GM19328 (cell line): ENCODE data around the gene QKI.
"Not testable (repeated sequence)": the region's sequence is repeated elsewhere in the genome, so short reads cannot be mapped to it uniquely, and the experiment has no call there.

ENCODE experiments used
- ATAC-seq: cut with Tn5 transposase; IDR thresholded peaks from one replicate; pipeline ENCODE4 v1.9.1; 2021; ENCODE audit warnings: mild to moderate bottlenecking, moderate library complexity; ENCODE audit not compliant: unreplicated experiment

The QKI gene

DNA sequence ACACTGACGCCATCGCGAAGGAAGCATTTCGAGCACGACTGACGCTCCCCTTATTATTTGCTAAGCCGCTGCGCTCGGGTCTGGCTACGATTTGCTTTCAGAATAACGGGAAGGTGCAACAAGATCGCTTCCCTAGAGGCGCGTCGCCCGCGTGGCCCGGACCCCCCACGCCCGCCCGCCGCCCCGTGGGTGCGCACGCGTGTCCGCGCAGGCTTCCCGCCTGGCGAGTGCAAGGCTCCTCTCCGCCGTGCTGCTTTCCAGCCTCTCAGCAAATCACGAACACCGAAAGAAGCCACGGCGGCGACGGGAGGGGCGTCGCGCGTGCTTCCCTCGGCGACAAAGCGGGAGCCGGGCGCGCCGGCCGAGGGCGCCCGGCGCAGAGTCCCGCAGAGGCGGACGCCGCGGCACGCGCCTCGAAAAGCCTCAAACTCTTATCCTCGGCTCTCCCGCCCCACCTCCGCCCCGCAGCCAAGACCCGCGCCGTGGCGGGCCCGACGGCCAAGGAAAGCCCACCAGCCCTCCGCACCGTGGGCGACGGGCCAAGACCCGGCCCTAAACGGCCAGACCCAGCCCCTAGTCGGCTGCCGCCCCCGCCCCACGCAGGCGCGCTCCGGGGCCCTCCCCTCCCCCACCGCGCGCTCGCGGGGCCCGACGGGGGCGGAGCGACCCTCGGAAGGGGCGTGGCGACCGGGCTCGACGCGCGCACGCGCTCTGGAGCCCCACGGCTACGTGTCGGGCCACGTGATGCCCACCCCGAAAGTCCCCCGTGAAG, 987 bp upstream of the QKI start:
- peak; percentile 42 for ATAC-seq

DNA sequence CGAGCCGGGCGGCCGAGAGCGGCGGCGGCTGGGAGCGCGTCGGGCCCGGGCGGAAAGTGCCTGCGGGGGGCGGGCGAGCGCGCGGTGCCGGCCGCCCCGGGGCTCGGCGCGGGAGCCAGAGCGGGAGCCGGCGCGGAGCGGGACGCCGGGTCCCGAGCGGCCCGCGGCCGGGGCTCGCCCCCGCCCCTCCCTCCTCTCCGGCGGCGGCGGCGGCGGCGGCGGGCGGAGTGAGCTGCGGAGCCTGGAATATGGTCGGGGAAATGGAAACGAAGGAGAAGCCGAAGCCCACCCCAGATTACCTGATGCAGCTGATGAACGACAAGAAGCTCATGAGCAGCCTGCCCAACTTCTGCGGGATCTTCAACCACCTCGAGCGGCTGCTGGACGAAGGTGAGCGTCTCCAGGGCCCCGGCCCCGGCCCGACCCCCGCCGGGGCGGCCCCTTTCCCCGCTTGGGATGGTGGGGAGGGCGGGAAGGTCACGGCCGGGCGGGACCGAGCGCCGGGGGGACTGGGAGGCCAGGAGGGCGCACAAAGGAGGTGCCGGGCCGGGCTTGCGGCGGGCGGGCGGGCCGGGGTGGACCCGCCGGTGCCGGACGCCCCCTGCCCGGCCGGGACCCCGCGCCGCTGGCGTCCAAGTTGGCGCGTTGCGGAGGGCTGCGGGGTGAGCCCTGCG, 565 bp downstream of the QKI start:
- peak; percentile 0 for ATAC-seq

DNA sequence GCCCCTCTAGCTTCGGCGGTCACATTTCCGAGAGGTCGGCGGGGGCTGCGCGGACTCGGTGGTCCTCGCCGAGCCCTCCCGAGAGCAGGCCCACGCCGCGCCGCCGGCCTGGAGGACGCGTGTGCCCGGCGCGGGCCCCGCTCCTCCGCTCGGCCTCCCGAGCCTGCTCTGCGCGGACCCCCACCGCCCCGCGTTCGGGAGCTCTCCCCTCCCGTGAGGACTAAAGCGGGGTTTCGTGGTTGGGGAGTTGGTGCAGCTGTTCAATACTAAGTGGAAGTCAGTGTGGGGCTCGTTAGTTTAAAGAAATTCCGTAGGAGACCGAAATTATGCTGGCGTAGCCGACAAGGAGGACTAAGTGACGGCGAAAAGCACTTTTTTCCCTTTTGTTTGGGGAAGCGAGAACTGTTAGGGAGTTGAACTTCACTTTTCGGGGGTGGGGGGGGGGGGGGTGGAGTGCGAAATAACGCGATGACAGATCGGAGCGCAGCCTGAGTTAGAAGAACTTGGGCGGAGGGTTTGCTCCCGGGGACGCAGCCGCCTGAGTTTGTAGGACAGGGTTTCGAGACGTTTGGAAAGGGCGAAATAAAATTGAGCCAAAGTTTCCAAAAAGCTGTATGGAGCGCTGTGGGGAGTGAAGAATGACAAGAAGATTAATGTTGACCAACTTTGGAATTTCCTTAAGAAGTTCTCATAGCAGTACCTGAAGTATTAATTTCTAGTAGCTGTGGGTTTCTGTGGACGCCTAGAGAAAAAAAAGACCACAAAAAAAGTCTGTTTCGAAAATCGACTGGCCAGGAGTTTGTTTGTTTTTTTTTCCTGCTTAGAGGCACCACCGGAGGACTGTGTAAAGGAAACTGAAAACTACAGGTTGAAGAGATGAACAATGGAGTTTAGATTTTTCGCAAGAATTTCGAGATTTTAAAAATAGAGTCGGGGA, 1.4 kb downstream of the QKI start:
- ATAC-seq: no peak

DNA sequence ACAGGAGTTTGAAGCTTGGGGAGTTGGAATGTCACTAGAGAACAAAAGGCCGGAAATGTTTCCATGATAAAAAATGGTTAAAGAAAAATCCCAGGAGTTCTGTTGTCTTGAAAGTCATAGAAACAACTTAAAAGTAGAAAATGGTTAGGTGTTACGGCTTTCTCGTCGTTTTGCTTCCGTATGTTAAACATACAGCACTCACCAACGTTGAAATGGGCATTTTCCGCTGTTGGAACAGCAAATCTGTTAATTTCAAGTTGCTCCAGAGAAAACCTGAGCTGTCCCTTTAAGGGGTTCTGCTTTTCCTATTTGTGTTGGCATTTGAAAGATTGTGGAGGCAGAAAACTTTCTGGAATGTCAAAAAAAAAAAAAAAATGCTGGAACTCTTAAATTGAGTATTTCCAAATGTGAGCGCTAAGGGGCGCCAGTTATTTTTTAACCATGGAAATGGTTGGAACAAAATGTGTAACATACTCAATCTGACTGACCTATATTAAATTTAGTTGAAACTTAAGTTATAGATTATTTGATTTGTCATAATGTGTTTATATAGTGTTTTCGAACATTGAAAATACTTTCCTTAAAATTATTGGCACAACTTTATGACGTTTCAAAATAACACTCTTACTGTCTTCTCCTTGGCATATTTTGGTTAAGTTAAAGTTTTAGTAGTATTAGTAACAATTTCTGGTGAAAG, 2.2 kb downstream of the QKI start:
- no peak for ATAC-seq

DNA sequence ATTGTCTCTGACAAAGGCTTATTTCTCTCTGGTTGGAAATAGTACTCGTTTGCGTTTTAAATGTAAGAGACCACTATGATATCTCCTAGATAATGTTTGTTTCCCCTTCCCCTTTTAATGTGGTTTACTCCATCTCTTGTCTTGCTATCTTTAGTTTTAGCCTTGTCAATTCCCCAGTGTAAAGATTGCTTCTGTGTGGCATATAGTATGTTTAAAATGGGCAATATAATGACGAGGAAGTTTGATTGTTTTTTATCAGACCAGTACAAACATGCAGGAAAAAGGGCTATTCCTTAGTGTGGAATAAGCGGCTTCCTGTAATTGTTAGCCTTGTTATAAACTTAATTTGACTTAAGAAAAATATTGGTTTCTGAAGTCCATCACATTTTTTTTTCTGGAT, 3.1 kb downstream of the QKI start:
- no peak for ATAC-seq

DNA sequence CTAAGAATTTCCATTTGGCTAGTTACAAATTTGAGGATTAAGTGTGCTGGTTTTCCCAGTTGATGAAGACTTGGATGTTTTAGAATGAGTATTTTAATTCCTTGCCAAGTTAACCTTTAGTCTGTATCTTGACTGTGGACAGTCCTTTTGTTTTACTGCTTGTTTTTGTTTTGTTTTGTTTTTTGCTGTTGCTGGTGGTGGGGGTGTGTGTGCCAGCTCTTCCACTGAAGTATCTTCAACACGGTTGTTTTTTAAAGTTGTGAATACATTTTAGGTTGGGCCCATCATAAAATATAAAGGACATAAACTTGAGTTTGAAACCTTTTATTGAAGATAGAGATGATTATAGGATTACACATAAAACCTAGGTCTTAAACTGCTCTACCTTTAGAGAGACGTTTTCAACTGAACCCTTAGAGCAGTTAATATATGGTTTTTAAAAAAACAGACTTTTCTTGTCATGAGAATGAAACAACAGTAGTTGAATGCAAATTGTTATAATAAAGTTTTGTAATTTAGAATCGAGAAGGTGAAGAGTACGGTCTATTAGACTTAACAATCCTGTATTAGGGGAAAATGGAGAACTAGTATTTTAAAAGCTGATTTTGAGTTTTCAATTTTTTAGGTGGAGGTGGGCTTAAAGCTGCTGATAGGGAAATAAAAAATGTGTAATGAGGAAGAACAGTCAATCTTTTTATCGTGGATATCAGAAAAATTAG, 4.0 kb downstream of the QKI start:
- no peak for ATAC-seq

DNA sequence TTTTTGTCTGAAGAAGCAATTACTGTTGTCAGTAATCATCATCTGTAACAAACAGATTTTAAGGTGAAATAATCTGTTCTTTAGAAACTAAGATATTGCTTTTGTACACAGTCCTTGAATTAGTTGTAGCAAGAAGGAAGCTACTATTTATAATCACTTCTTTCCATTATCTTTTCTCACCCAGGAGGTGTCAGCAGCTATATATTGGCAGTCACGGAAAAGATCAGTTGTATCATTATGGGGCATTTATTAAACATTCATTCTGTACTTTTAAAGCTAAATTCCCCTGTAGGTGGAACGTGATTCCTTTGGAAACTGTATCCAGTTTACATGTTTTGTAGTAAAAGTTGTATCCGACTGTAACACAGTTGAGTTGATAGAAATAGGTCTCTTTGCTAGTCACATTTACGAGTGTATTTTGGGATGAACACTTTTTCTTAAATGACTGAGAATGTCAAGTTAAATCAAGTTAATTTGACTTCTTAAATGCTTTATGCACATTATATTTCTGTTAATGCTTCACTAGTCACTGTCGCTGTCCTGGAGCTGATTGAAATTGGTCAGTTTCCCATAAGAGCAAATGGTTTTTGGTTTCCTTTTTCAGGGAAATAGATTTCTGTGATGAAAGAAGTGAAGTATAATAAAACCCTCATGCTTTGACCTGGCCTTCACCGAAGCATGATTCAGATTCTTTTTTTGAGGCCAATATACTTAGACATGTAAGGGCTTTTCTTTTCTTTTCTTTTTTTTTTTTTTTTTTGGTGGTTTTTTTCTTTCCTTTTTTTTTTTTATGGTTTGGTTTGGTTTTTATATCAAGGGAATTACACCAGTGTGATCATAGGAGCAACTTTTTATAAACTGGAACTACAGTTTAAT, 5.1 kb downstream of the QKI start:
- no peak for ATAC-seq

DNA sequence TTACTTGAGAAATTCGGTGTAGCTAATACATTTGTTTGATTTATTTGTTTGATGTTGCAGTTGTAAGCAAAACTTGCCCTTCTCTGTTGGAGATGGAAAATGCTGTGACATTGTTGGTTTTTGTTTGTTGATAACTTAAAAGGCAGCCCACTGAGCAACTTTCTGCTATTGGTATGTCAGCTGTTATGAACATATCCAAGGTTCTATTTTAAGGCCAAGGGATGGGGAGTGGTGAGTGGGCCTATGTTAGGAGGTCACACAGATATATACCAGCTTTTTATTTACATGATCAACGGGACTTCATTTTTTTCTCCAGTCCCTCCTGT, 5.7 kb downstream of the QKI start:
- no peak for ATAC-seq

DNA sequence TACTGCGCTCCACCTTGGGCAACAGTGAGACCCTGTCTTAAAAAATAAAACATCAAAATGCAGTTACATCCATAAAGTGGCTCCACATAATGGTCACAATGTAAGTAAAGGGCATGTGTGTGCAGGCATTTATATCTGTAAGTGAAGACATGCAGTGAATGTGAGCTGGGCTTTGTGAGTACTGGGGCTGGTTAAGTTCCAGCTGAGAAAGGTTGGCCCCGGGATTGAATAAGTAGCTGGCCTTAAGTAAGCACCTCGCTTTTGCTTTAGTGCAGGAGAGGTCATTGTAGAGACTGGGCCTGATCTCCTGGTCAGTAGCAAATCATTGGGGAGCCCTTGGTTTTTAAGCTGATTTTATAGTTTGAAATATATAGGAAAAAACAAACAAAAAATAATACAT, 8.0 kb downstream of the QKI start:
- no peak for ATAC-seq

DNA sequence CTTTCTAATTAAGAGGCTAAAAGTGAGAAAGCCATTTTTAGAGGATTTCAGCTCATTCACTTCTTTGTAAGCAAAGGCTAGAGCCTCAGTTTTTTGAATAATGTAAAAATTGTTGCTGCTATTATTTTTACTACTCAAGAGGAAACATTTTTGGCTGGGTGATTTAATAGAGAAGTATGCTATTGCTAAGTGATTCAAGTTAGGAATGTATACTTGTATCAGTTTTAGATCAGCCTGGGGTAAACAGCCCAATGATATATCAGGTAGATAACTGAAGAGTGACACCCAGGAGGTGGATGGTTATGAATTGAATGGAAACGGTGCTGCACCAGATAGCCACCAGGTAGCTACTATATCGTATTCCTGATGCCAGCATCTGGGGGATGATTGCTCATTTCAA, 9.2 kb downstream of the QKI start:
- no peak for ATAC-seq

DNA sequence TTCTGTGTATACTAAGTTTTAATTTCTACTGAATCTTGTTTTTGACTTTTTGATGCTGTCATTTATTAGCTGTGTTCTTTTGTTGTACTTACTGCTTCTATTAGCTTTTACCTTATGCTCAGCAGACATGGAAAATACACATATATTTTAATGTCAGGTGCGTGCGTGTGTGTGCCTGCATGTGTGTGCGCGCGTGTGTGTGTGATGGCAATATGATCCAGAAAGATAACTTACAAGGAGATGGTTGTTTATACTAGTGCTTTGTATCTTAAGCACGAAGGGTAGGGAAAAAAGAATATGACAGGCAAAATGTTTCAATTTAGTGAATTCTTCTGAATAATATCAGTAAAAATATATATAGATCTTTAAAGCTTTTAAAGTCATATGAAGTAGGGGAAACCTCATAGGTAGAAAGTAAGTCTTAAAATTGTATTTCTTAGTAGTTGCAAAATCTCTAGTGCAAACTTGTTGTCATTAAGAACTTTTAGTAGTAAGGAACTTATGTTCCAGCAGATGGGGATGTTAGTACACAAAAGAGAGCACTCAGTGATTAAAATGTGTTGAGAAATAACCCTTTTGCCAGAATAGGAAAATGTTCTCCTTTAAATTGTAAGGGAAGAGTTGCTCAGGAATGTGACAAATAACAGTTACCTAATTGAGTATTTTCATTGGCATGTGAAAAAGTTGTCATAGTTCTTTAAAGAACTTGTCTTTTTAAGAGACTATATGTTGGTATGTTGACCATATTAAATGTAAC, 13.2 kb downstream of the QKI start:
- no peak for ATAC-seq

DNA sequence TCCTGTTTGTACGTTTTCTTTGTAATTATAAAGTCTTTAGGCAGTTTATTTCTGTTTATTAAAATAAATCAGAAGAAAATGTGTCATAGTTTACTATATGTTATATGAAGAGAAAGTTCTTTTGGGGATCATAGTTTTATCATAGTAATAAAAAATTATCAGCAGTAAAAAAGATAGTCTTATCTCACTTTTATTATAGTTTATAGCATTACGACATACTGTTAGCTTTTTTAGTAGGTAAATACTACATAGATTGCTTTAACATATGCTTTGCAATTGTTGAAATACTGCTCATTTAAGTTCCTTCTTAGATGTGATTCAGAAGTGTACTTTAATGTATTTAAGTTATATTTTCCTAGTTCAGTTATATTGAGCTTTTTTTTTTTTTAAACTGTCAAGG, 13.9 kb downstream of the QKI start:
- ATAC-seq: no peak

DNA sequence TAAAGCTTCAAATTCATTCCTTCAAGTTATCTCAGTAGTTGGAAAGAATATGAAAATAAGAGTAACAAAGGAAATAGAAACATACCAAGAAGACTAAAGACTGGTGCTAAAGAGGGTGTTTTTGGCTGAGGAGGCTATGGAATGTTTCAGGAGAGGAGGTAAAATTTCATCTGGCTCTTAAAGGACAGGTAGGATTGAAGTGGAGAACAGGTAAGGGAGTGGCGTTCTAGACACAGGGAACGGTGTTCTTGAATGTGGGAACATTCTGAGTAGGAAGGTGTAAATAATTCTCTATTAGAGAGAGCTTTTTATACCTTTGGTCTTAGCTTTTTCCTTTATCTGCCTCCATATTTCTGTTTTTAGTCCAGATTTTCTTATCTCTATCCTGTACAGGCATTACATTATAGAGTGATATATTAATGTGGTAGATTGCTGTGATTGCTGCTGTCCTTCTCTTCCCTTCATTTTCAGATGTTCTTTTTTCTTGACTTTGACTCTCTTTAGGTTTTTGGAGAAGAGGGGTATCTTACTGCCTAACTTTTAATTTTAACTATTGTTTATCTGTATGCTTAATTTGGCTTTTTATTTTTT, 15.4 kb downstream of the QKI start:
- ATAC-seq: no peak

DNA sequence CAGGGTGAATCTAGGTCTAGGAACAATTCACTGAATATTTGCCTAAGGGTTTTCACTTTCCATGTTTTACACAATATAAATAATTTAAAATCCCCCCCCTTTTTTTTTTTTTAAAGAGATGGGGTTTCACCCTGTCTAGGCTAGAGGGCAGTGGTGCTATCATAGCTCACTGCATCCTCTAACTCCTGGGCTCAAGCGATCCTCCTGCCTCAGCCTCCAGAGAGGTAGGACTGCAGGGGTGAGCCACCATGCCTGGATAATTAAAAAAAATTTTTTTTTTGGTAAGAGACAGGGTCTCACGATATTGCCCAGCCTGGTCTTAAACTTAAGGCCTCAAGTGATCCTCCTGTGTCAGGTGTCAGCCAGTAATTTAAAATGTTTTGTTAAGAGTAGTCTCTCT, 17.8 kb downstream of the QKI start:
- ATAC-seq: no peak

DNA sequence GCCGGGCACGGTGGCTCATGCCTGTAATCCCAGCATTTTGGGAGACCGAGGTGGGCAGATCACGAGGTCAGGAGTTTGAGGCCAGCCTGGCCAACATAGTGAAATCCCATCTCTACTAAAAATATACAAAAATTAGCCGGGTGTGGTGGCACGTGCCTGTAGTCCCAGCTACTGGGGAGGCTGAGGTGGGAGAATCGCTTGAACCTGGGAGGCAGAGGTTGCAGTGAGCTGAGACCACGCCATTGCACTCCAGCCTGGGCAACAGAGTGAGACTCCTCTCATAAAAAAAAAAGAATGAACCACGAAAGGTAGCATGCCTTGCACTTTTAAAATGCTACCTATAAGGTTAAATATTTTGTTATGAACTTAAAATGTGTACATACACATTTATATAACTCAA, 19.0 kb downstream of the QKI start:
- ATAC-seq: not testable (repeated sequence)

DNA sequence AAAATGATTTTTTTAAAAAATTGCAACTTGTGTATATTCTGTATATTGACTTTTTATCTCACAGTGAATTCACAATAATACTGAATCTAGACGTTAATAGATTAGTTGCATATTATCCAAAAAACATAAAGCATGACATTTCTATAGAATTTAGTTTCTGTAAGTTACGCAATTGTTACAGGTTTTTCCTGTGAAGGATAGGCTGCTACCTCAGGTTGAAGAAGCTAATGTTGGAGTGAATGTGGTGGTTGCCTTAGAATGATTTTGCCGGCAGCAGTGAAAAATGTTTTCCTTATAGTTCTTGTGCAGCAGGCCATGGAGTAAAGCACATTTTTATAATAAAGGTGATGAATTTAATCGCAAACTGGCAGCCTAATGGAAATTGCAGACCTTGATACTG, 20.5 kb downstream of the QKI start:
- no peak for ATAC-seq

DNA sequence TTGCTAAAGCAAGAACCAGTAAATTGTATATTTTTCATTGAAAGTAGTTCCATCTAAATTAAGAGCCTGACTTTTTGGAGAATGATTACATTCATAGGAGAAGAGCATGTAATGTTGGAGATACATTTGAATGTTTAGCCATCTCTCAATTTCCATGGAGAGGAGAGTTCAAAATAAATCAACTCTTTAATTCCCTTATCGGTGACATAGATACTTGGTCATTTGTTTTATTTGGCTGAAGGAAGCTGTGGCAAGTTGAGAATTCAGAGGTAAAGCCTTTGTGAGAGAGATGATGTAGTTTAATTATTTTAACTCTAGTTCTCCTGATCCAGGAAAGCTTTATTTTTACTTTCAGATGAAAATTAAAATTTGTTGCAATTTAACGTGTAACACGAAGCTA, 22.3 kb downstream of the QKI start:
- ATAC-seq: no peak

DNA sequence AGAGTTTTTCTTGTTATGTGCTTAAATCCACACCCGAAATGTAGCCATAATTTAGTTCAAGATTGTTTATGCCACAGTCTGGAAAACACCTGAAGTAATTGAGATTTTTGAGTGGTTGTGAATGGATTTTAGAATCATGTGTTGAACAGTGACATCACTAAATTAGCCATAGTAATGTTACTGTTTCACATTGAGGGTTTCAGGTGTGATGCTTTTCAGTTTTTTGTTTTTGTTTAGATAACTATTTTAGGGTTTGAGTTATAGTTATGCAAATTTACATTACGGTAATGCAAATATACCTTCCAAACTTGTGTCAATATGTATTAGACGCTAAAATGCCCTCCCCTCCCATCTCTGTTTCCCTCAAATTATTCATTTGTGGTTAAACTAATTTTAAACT, 22.9 kb downstream of the QKI start:
- ATAC-seq: no peak
